EH (cell line): Measurements from ENCODE around the gene CD58.

Experiments
- DNase-seq: peaks from one replicate; pipeline ENCODE4 v3.0.0-alpha.2; 2015; ENCODE audit warnings: low read depth

Gene CD58

DNA sequence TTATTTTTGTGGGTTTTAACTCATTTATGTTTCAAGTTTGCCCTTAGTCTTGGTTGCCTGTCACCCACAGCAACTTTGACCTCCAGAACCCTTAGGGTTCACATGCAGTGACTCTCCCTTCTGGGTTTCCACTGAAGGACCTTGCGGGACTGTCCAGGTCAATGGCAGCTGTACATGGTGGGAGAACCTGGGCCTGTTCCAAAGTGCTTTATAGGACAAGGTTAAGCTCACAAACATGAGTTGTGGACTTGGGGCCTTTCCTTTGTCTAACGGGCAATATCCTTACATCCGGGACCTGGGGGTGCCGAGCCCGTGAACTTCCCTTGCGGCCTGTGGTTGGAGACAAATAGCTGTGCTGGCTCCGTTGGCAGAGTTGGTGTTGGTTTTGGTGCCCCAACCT is 77.8 kb downstream of the CD58 start:
- no peak for DNase-seq

DNA sequence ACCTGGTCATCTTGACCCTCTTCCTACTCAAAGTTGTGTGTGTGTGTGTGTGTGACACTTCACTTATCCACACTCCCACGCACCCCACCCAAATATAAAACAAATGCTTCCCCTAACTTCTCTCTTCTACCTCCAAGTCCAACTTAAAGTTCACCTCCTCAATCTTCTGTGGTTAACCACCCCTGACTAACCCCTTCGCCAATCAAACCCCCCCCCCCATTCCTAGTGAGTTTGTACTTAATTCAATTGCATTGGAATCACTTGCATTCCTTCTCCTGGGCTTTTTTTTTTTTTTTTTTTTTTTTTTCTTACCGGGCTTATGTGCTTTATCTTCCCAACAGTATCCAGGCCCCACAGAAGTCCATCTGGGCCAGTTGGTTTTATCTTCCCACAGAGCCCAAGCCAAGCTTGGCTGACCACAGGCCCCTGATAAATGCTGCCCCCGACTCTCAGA is 78.4 kb downstream of the CD58 start:
- DNase-seq: peak; percentile 50

DNA sequence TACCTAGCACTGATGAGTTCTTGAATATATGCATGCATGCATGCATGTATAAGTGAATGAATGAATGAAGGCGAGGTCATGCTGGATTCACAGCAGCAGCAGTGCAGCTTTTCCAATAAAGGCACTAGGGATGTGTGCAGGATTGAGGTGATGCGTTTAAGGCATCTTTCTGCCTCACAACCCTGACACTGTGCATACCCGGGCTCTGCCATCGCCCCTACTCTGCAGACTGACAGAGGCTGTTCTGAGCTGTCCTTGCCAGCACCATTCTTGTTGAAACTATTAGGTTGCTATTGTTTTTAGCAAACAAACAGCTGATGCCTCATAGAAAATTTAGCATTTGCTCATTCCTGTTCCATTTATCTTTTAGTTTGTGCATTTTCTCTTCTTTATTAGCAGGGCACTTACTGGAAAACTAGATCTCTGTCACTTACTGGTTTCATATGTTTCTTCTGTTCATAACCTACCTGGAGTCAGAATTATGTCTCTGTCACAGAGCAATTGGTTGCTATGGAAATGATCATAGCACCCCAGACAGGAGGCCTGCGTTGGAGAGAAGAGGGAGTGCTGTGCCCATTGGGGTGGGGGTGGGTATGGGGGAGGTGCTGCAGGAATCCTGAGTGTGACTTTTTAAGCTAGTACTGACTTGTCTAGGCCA is 79.0 kb downstream of the CD58 start:
- no peak for DNase-seq

DNA sequence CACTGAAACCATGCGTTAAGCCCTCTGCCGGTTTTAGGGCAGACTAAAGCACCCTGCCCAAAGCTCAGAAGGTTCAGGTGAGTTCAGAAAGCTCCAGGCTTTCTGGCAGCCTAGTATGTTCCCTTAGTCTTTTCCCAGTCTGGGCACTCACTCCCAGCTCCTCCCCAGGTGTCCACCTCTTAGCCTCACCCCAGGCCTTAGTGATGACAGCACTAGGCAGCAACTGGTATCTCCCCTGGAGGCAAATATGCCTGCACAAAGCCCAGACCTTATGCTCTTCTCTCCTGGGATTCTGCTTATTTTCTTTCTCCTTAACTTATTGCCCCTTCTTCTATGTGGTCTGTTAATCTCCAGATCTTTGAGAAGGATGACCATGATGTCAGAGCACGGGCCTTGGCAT is 80.2 kb downstream of the CD58 start:
- no peak for DNase-seq

DNA sequence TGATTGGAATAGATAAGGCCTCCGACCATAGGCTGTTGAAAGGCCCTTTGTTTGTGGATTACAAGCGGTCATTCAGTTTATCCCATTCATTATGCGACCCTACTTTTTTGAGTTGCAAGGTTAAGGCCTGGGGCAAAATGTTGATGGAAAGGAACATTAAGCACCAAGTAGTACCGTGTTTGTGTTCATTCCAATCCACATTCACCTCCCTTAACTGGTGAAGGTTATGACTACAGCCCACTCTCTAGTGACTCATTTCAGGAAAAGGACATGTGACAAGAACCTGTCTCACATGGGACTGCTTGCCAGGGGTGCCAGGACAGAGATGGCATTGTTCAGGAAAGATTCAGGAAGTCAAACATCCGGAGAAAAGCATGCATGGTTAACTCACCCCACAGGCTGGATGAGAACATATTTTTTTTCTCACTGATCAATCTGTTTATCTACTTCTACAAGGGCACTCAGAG is 81.6 kb downstream of the CD58 start:
- no peak for DNase-seq

DNA sequence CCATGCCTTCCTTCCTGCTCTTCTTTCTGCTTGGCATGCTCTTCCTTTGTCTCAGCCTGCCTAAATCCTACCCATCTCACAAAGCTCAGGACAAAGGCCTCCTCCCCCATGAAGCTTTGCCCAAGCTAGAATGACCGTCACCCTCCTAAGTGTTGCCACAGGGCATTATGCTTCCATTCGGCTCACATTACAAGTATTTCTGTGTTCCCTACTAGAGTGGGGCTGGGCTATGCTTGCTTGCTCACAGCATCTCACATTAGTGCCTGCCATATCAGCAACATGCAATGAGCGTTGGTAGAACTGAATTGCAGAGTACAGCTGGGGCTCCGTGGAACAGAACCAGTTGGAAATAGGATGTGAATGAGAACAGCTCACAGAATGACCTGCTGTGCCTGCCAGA is 82.8 kb downstream of the CD58 start:
- DNase-seq: no peak

DNA sequence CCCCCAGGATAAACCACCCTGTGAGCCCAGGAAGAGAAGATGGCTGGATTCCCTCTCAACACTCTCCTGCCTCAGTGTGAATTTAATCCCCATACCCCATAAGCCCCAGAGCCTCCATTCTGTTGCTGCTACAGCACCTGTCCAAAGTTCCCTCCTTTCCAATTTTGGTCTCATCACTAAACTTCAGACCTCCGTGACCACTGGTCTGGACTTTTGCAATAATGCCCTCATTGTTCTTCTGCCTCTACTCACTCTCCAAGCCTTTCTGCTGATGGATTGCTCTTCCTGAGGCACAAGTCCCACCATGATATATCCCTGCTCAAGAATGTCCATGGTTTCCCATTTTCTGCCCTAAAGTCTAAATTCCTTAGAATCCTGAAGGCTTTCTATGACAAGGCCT is 83.2 kb downstream of the CD58 start:
- DNase-seq: no peak

DNA sequence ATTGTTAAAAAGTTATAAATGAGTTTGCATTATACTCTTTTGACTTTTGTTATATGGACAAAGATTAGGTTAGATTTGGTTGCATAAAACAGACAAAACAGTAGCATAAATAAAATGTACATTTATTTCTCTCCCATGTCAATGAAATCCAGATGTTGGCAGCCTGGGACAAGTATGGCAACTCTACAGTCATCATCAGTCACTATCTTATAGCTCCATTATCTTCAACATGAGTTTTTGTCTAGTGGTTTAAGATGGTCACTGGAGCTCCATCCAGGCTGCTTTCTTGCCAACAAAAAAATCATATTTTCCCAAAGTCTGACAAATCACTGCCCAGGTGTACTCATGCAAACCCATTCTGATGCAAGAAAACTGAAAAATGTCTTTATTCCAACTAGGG is 83.8 kb downstream of the CD58 start:
- no peak for DNase-seq

DNA sequence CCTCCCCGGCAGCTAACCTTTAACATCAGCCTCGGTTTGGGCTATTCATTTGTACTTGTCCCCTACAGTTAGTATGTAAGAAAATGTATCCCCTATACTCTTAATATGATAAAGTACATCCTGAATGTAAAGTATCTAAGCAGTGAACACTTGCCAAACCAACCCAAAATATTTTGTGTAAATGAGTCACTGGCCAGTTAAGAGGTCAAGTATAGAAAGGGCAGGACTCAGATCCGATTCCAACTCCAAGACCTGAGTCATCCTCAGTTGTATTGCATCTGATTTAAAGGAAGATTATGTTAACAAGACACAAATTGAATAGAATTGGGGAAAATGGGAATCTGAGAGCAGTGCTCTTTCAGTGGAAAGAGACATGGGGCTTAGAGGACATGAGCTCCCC is 84.4 kb downstream of the CD58 start:
- DNase-seq: peak; percentile 90

DNA sequence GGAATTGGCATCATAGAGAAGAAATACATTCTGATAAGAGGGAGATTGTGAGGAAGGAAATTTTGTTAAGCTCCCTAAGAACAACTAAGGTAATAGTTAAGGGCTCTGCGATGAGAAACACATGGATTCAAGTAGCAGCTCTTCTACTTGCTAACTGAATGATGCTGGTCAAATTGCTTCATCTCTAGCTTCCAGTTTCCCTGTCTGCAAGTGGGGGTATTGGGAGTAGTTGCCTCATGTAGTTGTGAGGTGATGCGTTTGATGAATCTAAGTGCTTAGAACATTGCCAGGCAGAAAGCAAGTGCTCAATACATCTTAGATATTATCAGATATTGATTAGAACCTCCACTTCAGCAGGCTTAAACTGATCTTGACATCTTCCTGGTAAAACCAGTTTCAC is 84.8 kb downstream of the CD58 start:
- DNase-seq: no peak

DNA sequence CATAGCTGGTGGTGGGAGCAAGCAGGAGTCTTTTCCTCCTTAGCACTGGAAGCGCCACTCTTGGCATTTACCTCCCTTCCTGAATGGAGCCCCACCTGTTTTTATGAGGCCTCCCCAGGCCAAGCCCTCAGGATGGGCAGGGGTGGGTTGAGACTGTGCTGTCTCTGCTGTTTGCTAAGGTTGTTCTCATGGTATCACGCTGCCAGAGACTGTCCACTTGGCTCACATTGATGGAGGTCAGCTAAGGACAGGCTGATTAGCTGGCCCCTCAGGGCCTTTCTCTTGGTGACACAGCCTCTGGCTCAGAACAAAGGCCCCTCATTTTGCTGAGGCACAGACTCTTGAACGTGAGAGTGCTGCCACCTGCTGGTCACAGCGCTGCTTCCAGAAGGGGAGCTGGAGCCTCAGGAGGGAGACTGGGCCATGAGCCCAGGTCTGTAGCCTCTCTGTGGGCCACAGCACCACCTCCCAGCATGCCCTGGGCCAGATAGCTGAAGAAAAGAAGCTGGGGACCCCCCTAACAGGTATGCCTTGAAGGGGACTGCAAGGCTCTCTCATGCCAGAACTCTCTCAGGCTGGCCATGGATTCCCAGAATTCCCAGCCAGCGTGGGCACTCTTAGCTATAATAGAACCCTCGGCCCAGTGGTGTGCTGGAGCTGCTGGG is 85.6 kb downstream of the CD58 start:
- DNase-seq: peak; percentile 85

DNA sequence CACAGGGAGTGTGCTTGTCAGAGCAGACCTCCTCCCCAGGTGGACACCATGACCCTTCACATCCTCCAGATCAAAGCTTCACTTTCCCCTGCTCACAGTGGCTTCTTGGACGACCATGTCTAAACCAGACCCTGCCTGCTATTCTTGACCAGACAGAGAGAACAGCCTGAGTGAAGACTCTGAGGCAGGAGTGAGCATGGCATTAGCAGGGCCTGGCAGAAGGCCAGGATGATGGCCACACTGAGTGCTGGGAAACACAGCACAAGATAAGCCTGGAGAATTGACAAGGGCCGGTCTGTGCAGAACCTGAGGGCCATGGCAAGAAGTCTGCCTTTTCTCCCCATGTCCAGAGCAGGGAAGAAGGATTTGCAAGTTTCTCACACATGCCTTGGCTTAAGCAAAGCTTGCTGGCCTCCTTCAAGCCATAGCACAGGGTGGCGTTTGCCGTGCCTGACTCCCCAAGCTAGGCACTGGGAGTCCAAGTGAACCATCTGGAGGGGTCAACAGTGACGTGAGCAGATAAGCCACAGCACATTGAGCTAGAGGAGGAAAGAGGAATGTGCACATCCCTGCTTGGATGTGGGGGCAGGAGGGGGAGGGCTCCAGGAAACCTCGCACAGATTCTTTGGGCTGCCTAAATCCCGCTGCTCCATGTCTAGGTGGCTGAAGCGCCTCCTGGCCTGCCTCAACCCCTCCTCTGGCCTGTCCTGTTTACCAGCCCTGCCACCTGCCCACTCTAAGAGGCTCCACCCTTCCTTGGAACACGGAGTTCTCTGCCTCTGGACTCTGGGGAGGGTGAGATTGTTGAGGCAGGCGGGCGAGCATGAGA is 87.1 kb downstream of the CD58 start:
- no peak for DNase-seq

DNA sequence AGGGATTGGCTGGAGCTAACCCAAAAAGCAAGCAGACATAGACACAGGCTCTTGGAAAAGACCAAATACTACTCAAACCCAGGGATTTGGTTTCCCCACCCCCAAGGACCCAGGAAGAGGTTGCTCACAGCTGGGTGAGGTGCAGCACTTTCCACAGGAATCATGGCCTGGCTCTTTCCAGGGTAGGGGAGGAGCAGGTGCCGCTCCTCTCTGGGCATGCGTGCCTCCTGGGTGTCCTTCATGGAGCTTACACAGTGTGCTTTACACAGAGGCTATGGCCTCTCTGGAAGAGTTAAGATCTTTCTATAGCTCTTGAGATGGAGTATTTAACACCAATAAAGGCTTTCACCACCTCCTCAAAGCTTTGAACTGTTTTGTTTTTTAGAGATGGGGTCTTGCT is 88.3 kb downstream of the CD58 start:
- no peak for DNase-seq

DNA sequence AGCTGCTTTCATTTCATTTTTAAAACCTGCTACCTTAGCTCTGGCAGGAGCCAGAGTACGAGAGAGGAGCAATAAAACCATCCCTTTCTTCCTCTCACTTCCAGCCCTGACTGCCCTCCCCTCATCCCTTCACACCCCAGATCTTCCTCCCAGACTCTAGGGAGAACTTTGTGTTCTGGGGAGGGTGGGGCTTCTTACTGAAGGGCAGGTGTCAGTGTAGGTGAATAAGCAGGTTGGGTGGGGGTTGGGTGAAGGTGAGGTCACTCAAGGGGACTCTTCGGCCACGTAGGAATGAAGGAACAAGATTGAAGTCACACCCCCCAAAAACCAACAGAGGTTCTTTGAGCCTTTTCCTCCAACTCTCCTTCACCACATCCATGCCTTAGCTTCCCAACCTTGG is 88.9 kb downstream of the CD58 start:
- no peak for DNase-seq

DNA sequence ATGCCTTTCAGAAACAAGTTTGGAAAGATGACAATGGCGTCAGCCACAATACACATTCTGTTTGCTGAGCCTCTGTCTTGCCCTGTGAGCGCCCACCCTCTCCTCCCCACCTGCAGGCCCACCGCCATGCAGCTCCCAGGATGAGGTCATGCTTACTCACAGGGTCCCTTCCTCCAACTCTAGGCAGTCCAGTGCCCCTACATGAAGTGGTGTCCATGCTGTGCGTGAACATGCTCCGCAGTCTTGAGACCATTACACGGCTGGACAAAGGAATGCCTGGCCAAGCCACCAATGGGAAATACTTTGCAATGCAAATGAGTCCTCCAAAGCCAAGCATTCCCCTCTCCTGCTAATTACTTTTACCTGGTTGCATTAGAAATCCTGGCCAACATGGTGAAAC is 92.2 kb downstream of the CD58 start:
- no peak for DNase-seq

DNA sequence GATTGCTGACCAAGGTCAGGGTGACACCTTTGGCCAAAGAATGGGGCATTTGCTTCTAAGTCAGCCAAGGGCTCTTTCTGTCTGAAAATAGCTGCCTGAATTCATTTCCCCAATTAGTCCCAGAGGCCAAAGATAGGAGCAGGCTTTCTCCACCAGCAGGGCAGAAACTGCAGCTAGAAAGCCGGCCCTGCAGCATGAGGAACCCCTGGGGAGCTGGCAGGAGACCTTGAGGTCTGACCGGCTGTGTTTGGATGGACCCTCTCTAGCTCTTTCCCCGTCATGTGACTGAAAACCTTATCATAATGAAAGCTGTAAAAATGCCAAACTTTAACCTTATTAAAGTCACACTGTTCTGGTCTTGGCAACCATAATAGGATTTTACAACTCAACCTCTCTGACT is 93.4 kb downstream of the CD58 start:
- DNase-seq: no peak

DNA sequence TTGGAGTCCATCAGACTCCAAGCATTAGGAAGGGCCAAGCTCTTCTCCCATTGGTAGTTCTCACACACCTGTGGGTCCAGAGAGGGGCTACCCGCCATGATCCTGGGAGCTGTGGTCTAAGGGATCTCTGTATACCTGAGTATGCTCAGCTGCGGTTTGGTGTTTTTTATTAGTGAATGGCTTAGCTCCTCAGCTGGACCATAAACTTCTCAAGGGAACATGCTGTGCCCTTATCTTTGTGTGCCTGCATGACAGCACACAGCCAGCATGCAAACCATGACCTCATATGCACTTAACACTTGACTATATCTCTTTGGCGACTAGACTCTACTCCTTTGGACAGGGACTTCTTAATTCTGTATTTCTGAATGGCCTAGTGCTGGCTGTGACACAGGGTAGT is 94.5 kb downstream of the CD58 start:
- DNase-seq: no peak

DNA sequence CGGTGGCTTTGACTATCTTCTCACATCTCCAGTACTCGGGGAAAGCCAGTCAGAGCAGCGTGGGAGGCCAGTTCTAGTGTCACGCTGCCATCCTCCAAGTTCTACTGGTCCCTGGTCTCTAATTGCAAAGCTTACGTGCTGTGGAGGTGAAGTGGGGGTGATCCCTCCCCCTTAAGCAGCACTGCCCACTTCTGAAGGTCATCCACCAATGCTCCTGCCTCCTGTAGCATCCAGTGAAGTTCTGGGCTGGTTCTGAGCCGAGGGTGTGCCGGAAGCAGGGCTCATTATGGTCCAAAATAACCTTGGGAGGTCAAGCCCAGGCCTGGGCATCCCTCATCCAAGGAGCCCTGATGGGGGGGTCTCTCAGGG is 95.0 kb downstream of the CD58 start:
- no peak for DNase-seq

DNA sequence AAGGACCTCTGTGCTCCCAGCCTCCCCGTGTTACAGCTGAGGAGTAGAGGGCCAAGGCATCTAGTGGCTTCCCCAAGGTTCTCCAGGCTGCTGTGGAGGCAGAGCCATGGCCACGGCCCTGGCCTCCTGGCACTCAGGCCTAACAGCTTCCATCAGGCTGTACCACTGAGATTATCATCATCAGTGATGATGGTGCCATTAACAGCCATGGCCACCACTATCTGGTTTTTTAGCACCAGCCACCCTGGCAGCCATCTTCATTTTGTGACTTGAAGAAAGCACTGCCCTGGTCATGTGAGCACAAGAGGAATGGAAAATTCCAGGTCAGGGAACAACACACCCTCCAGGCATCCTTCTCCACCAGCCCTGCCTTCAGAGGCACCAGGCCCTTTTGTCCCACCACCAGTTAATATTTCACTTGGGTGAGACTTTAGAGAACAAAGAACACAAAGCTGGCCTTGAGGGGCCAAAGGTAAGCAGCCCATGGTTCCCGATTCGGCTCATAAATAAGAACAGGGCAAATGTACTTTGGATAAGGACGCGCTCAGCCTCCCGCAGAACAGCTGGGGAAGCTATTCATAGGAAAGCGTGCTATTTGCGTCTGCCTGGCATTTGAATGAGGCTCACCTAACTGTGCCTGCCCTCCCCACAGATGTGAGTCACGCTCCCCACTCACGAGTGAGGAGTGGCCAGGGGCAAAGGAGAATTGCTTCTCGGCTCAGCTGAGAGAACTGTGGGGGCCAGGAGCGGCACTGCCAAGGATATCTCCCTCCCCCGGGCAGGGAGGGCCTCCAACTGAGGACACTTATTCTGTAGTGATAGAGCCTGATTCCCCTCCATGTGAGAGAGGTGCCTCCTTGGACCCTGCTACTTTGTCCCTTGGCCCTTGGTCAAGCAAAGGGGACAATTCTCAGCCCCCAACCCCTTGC is 95.6 kb downstream of the CD58 start:
- DNase-seq: no peak

DNA sequence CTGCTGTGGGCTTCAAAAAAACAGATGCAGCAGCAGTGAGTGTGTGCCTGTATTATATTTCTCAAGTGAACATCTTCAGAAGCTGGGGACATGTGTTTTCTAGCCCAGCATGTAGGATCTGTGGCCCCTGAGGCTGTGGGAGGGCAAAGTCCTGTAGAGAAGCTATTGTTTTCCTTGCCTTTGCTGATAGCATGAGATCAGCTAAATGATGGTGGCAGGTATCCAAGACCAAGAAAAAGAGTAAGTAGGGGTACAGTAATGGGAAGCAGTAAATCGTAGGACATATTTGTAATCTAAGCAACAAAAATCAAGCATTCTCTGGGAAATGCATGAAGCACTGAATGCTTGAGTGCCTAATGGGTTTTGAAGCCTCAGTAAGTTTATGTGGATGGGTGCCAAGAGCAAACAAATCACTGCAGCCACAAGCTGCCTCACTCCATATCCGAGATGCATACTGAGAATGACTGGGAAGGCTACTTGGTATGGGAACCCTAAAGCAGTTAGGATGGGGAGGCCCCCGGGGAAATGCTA is 98.3 kb downstream of the CD58 start:
- DNase-seq: peak; percentile 31

DNA sequence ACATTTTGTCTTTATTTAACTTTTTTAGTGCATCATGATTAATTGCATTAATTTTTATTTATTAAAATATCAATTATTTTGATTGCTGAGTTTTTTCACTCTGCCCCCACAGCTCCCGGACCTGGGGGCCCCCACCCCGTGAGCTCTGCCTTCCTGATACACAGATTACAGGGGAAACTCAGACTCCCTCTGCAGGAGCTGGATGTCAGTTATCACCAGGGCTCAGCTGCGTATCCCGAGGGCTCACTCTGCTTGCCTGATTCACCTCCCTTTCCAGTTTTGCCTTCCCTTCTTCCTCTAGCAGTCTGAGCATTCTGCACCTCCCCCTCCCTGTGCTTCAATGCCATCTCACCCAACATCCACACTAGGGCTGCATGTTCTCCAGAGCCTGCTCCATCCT is 99.6 kb downstream of the CD58 start:
- no peak for DNase-seq

DNA sequence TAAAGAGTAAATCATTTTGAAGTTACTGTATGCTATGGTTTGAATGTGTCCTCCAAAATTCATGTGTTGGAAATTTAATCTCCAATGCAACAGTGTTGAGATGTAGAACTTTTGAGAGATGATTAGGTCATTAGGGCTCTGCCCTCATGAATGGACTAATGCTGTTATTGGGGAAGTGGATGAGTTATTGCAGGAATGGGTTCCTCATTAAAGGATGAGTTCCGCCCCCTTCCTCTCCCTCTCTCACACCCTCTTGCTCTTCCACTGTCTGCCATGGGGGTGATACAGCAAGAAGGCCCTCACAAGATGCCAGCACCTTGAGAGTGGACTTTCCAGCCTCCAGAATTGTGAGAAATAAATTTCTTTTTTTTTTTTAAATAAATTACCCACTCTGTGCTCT is 100.2 kb downstream of the CD58 start:
- no peak for DNase-seq
